HG03159 (cell line): Measurements from ENCODE around the gene PLA2G6.
"Not testable (repeated sequence)": the region's sequence is repeated elsewhere in the genome, so short reads cannot be mapped to it uniquely, and the experiment has no call there.

Source experiments
- ATAC-seq: cut with Tn5 transposase; IDR thresholded peaks from one replicate; pipeline ENCODE4 v1.9.1; 2021; ENCODE audit warnings: mild to moderate bottlenecking, moderate library complexity; ENCODE audit not compliant: unreplicated experiment

PLA2G6 gene

GRCh38 chr22:38193580-38193979 is 11.9 kb upstream of the PLA2G6 start:
- no peak for ATAC-seq

GRCh38 chr22:38192475-38192863 is 10.8 kb upstream of the PLA2G6 start:
- ATAC-seq, result no peak

- ATAC-seq, result no peak
Measured at GRCh38 chr22:38191731-38192474, 10.3 kb upstream of the PLA2G6 start.

DNA sequence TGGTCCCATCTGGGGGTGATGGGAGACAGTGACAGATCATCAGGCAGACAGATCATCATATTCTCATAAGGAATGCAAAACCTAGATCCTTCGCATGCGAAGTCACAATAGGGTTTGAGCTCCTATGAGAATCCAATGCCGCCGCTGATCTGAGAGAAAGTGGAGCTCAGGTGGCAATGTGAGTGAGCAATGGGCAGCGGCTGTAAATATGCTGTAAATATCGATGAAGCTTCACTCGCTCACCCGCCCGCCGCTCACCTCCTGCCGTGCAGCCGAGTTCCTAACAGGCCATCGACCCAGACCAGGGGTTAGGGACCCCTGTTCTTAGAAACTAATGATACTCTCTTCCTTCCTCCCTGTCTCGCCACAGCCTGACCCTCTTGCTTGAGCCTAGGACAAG is 9.4 kb upstream of the PLA2G6 start:
- no peak for ATAC-seq

DNA sequence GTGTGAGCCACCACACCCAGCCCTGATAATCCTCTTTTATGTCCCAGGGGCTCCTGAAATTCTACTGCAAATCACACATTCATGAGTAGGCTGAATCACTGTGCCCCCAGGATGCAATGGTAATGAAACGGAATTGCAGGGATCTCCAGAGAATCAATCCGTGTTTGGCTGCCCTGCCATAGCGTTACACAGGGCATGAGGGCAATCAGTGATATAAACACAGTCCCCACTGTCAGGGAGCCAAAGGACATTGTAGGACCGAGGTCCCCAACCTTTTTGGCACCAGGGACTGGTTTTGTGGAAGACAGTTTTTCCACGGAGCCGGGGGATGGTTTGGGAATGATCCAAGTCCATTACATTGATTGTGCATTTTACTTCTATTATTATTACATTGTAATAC is 9.0 kb upstream of the PLA2G6 start:
- no peak for ATAC-seq

- ATAC-seq, result no peak
Measured at GRCh38 chr22:38189104-38189503, 7.5 kb upstream of the PLA2G6 start.

GRCh38 chr22:38187413-38188212 is 6.0 kb upstream of the PLA2G6 start:
- ATAC-seq, result no peak

DNA sequence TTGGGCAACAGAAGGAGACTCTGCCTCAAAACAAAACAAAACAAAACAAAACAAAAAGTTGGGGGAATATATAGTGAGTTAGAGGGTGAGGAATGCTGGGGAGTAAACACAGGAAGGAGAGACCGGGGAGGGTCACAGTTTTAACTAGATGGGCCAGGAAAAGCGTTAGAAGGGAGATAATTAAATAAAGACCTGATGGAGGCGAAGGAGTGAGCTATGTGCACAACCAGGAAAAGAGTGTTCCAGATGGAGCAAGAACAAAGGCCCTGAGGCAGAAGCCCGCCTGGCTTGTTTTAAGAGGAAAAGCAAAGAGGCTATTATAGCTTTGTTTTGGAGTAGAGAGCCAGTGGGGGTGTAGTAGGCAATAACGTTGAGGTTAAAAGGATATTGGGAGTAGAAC is 4.8 kb upstream of the PLA2G6 start:
- no peak for ATAC-seq

DNA sequence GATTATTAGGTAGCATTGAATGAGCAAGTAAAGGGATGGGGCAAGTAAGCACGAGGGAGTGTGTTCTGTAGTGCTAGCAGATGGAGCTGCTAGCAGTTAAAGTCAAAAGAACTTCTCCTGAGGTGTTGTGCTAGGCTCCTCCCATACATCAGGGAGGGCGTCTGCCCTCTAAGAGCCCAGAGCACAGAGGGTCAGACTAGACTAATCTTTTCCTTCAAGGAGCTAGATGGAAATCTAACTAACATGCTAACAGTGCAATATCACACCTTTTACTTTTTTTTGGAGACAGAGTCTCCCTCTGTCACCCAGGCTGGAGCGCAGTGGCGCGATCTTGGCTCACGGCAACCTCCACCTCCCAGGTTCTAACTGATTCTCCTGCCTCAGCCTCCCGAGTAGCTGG is 3.2 kb upstream of the PLA2G6 start:
- ATAC-seq, result no peak

GRCh38 chr22:38180841-38181452 is 683 bp downstream of the PLA2G6 start:
- ATAC-seq, result peak; percentile 31

GRCh38 chr22:38178605-38178937 is 3.1 kb downstream of the PLA2G6 start:
- not testable (repeated sequence) for ATAC-seq

DNA sequence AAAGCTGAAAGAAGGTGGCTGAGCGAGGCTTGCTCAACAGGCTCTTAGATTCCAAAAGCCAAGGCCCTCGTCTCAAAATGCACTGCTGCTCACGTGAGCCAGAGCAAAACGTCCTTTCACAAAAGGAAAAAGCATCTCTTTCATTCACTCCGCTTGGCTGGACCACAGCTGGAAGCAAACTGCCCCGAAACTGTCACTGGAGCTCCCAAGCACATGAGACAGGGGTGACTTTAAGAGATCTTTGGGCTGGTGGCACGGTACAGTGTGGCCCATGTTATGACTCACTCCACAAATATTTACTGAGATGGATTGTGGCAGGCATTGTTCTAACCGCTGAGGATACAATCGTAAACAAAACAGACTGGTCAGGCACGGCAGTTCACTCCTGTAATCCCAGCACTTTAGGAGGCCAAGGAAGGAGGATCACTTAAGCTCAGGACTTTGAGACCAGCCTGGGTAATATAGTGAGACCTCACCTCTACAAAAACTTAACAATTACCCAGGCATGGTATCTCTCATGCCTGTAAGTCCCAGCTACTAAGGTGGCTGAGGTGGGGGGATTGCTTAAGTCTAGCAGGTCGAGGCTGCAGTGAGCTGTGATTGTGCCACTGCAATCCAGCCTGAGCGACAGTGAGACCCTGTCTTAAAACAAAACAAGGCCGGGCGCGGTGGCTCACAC is 3.6 kb downstream of the PLA2G6 start:
- ATAC-seq, result no peak

GRCh38 chr22:38177571-38177925 is 4.1 kb downstream of the PLA2G6 start:
- not testable (repeated sequence) for ATAC-seq

GRCh38 chr22:38177044-38177443 is 4.6 kb downstream of the PLA2G6 start:
- ATAC-seq, result no peak

GRCh38 chr22:38176170-38176741 is 5.4 kb downstream of the PLA2G6 start:
- no peak for ATAC-seq

- ATAC-seq, result no peak
Measured at GRCh38 chr22:38175206-38176118, 6.2 kb downstream of the PLA2G6 start.

DNA sequence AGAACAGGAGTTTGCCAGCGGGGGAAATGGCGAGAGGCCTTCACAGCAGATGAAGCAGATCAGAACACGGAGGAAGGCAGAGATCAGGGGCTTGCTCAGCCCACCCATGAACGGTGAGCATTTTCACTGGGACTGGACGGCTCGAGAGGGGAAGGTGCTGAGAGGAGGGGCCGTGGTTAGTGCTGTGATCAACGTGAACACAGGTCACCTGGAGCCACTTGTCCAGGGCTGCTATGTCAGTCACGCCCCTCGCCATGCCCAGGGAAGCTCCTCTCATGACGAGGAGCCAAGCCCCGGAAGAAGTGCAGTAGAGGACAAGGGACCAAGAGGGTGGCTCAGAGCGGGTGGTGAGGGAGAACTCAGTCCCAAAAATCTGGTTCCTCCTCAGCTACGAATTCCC is 7.0 kb downstream of the PLA2G6 start:
- no peak for ATAC-seq

DNA sequence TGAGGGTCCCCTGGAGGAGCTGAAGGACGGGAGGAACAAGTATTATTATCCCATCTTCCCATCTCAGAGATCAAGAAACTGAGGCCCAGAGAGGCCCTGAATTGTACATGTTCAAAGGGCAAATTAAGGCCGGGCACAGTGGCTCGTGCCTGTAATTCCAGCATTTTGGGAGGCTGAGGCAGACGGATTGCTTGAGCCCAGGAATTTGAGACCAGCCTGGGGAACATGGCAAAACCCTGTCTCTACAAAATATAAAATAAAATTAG is 8.1 kb downstream of the PLA2G6 start:
- no peak for ATAC-seq

DNA sequence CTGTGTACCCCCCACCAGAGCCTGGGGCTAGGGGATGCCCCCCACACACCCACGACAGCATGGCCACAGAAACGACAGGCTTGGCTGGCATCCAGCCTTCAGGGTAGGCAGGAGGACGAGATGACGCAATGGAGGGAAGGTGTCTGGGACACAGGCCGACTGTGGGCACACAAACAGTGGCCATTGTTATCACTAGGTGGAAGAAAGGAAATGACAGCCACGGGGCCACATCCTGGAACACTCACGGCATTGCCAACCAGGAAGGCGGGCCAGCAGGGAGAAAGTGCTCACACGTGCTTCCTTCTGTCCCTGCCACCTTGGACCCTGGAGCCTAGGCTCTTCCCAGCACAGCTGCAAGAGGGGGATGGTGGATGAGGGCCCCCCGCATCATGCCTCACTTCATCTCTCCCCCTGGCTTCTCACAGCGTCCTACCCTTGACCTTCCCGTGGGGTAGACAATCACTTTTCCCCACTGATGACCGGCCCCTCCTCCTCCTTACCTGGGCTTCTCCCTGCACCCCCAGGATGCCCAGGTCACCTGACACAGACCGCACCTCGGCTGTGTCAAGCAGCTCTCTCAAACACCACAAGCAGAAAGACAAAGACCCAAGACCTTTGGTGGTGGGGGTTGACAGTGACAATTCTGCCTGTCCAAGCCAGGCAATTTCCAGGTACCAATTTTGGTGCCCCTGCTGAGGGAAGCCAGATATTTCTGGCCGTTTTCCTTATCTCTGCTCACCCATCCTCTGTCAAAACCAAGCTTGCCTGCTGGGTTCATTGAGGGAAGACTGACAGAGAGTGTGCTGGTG is 8.6 kb downstream of the PLA2G6 start:
- no peak for ATAC-seq
